HepG2 (cell line): ENCODE measurements around the gene STOML1. TPM values are rescaled to one million over a fixed set of nuclear protein-coding genes. Genes with fewer than 3 reads are reported as not detected.

Source experiments
- ELF3 ChIP-seq: IDR thresholded peaks from 2 replicates; pipeline ENCODE4 v1.6.1; 2016; ENCODE audit warnings: missing genetic modification reagents, missing compliant biosample characterization
- GABPB1 ChIP-seq: IDR thresholded peaks from 2 replicates; pipeline ENCODE4 v1.6.1; 2016; ENCODE audit warnings: mild to moderate bottlenecking, missing genetic modification reagents, moderate library complexity, missing compliant biosample characterization
- HDAC2 ChIP-seq: sonication (generic); formaldehyde crosslinking; IDR thresholded peaks from 2 replicates; pipeline ENCODE4 v1.4.0; 2020; ENCODE audit warnings: missing genetic modification reagents
- KDM2A ChIP-seq: sonication (generic); formaldehyde crosslinking; IDR thresholded peaks from 2 replicates; pipeline ENCODE4 v1.4.0; 2020; ENCODE audit warnings: low read depth, missing genetic modification reagents, borderline replicate concordance
- KIAA2018 ChIP-seq: sonication (generic); formaldehyde crosslinking; IDR thresholded peaks from 2 replicates; pipeline ENCODE4 v1.5.0; 2020; ENCODE audit warnings: mild to moderate bottlenecking, missing genetic modification reagents, borderline replicate concordance
- NFE2 ChIP-seq: sonication (generic); formaldehyde crosslinking; IDR thresholded peaks from 2 replicates; pipeline ENCODE4 v1.4.0; 2020; ENCODE audit warnings: missing genetic modification reagents
- NFKB2 ChIP-seq: sonication (generic); formaldehyde crosslinking; IDR thresholded peaks from 2 replicates; pipeline ENCODE4 v1.4.0; 2020; ENCODE audit warnings: missing genetic modification reagents, borderline replicate concordance
- NKX3-1 ChIP-seq: sonication (generic); formaldehyde crosslinking; IDR thresholded peaks from 2 replicates; pipeline ENCODE4 v1.5.0; 2020; ENCODE audit warnings: missing genetic modification reagents
- SMC3 ChIP-seq: IDR thresholded peaks from 2 replicates; pipeline ENCODE4 v1.6.1; 2011; ENCODE audit warnings: low read length, improper control_type of control experiment
- THAP11 ChIP-seq: IDR thresholded peaks from 2 replicates; pipeline ENCODE4 v1.6.1; 2016; ENCODE audit warnings: missing biosample characterization, missing genetic modification reagents
- ZNF20 ChIP-seq: sonication (generic); formaldehyde crosslinking; IDR thresholded peaks from 2 replicates; pipeline ENCODE4 v1.4.0; 2020; ENCODE audit warnings: mild to moderate bottlenecking, moderate library complexity, missing genetic modification reagents
- ZNF280D ChIP-seq: sonication (generic); formaldehyde crosslinking; IDR thresholded peaks from 2 replicates; pipeline ENCODE4 v1.5.1; 2020; ENCODE audit warnings: mild to moderate bottlenecking, missing genetic modification reagents
- ZNF496 ChIP-seq: sonication (generic); formaldehyde crosslinking; IDR thresholded peaks from 2 replicates; pipeline ENCODE4 v1.8.1; 2023; ENCODE audit warnings: mild to moderate bottlenecking, moderate library complexity, missing genetic modification reagents; ENCODE audit not compliant: insufficient replicate concordance
- polyA plus RNA-seq, 8 experiments: library from polyadenylated mRNA; depleted of rRNA in 3 of 8; stranded (reverse) in 7 of 8; unstranded in 1 of 8; fragments of >200 nt; fragmentation: Illumina TruSeq in 4 of 8; extraction: Trizol in 4 of 8; gene quantifications; 2 replicates each; pipeline versions ENCODE4 v1.2.1 to v1.2.3, GENCODE V29; 2011 to 2016; ENCODE audit warnings: low read depth in 4 of 8, missing spikeins in 1 of 8, mixed read lengths in 1 of 8; ENCODE audit not compliant: insufficient read depth in 1 of 8
- total RNA-seq, 5 experiments: library from RNA; depleted of rRNA; stranded (reverse); fragments of >200 nt; fragmentation: Illumina TruSeq; extraction: Trizol; gene quantifications; 2 replicates each; pipeline ENCODE4 v1.2.3, GENCODE V29; 2016; ENCODE audit warnings: low read depth in 1 of 5
- TF ChIP-seq, protein P1 (sequence below): sonication (generic); formaldehyde crosslinking; conservative IDR thresholded peaks from 2 replicates; pipeline ENCODE4 v1.4.0; 2020; ENCODE audit warnings: mild to moderate bottlenecking, missing genetic modification reagents, moderate library complexity

The STOML1 gene
- total and polyA plus RNA-seq, 2 of the 13 experiments (the other 11 are each of a cell fraction or from before 2014, with no cell fraction given): 3.5 to 3.7 TPM

DNA sequence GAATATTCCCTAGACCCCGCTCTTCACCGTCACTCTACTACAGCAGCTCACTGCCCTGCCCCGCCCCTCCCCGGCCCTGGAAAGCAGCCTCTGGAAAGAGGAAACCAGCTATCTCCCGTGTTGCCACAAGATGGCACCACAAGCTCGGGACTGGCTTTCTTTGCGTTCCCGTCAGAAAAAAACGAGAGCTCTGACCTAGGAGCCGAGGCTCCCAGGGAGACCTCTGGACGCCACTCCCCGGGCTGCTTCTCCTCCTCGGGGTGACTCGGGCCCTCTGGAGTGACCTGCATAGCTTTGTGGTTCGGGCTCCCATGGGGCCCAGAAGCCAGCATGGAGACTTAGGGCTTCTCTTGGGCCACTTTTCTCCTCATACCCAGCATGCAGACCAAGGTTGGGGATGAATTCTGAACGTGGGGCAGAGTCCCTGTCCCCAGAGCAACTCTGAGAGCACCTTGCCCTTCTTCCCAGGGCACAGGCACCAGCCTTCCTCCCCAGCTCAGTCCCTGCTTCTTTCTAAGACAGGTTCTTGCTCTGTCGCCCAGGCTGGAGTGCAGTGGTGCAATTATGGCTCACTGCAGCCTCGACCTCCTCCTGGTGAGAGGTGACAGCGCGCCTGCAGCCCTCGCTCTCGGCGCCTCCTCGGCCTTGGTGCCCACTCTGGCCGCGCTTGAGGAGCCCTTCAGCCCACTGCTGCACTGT, 19.0 kb downstream of the STOML1 start (continued):
- no peak for TF ChIP-seq KIAA2018 (CRISPR knock-in tag)
- TF ChIP-seq, protein P1, sequence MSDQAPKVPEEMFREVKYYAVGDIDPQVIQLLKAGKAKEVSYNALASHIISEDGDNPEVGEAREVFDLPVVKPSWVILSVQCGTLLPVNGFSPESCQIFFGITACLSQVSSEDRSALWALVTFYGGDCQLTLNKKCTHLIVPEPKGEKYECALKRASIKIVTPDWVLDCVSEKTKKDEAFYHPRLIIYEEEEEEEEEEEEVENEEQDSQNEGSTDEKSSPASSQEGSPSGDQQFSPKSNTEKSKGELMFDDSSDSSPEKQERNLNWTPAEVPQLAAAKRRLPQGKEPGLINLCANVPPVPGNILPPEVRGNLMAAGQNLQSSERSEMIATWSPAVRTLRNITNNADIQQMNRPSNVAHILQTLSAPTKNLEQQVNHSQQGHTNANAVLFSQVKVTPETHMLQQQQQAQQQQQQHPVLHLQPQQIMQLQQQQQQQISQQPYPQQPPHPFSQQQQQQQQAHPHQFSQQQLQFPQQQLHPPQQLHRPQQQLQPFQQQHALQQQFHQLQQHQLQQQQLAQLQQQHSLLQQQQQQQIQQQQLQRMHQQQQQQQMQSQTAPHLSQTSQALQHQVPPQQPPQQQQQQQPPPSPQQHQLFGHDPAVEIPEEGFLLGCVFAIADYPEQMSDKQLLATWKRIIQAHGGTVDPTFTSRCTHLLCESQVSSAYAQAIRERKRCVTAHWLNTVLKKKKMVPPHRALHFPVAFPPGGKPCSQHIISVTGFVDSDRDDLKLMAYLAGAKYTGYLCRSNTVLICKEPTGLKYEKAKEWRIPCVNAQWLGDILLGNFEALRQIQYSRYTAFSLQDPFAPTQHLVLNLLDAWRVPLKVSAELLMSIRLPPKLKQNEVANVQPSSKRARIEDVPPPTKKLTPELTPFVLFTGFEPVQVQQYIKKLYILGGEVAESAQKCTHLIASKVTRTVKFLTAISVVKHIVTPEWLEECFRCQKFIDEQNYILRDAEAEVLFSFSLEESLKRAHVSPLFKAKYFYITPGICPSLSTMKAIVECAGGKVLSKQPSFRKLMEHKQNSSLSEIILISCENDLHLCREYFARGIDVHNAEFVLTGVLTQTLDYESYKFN: no peak
- TF ChIP-seq NKX3-1 (CRISPR knock-in tag): no peak
- TF ChIP-seq ELF3 (CRISPR knock-in tag): 0 out of 2 replicates have a peak, but pooled peaks have one; percentile 23
- TF ChIP-seq HDAC2 (CRISPR knock-in tag): no peak
- TF ChIP-seq ZNF280D (CRISPR knock-in tag): no peak
- TF ChIP-seq KDM2A (CRISPR knock-in tag): peak; percentile 43; the same call in 1 of the 2 replicates
- no peak for TF ChIP-seq NFE2
- TF ChIP-seq NFKB2 (CRISPR knock-in tag): no peak
- TF ChIP-seq GABPB1: 0 out of 2 replicates have a peak, but pooled peaks have one; percentile 1
- TF ChIP-seq SMC3: peak; percentile 74
- no peak for TF ChIP-seq ZNF20 (CRISPR knock-in tag)
- TF ChIP-seq ZNF496 (CRISPR knock-in tag): no peak
- no peak for TF ChIP-seq THAP11 (CRISPR knock-in tag)
